Right renal cortex interstitium (tissue), 3 donors: ENCODE measurements around the gene ZNF524. TPM values are rescaled to one million over a fixed set of nuclear protein-coding genes. Genes with fewer than 3 reads are reported as not detected.
"Not testable (repeated sequence)": the region's sequence is repeated elsewhere in the genome, so short reads cannot be mapped to it uniquely, and the experiment has no call there.

Source experiments
- DNase-seq, 3 donors: peaks; one replicate each; pipeline ENCODE4 v3.0.0-alpha.2; 2013; ENCODE audit warnings: low read depth in 3 of 3, low spot score in 2 of 3
- polyA plus RNA-seq, 3 donors: library from polyadenylated mRNA; unstranded; fragments of 120-200 nt; gene quantifications; one replicate each; pipeline ENCODE4 v1.2.1, GENCODE V29; 2013; ENCODE audit not compliant: insufficient read length in 3 of 3

The ZNF524 gene
- polyA plus RNA-seq, result 1 to 10 TPM; 6.0 to 8.1 (median 6.6) TPM

GRCh38 chr19:55599842-55600661, at the start of gene ZNF524:
ZNF524 (plus strand) TSS chr19:55600288; CDS start chr19:55602113, 1,825 bp downstream.
- peak in 2 of 3 donors; percentile 93 to 98 for DNase-seq

GRCh38 chr19:55550321-55550650, 49.8 kb upstream of the ZNF524 start:
- no peak for DNase-seq

GRCh38 chr19:55552206-55552605, 47.9 kb upstream of the ZNF524 start:
- no peak for DNase-seq

- DNase-seq, result no peak
Observed at GRCh38 chr19:55552620-55553019, 47.5 kb upstream of the ZNF524 start.

- DNase-seq, result no peak
Observed at GRCh38 chr19:55553217-55554182, 46.6 kb upstream of the ZNF524 start.

GRCh38 chr19:55554302-55554701, 45.8 kb upstream of the ZNF524 start:
- no peak for DNase-seq

GRCh38 chr19:55554741-55555152, 45.3 kb upstream of the ZNF524 start:
- DNase-seq, result no peak

GRCh38 chr19:55559684-55560083, 40.4 kb upstream of the ZNF524 start:
- DNase-seq, result no peak

GRCh38 chr19:55563261-55563690, 36.8 kb upstream of the ZNF524 start:
- DNase-seq, result no peak

- no peak for DNase-seq
Observed at GRCh38 chr19:55566823-55567222, 33.3 kb upstream of the ZNF524 start.

GRCh38 chr19:55567708-55568328, 32.3 kb upstream of the ZNF524 start:
- no peak for DNase-seq

GRCh38 chr19:55569477-55569876, 30.6 kb upstream of the ZNF524 start:
- not testable (repeated sequence) for DNase-seq

GRCh38 chr19:55573929-55574328, 26.2 kb upstream of the ZNF524 start:
- DNase-seq, result not testable (repeated sequence)

GRCh38 chr19:55576746-55577145, 23.3 kb upstream of the ZNF524 start:
- DNase-seq, result no peak

GRCh38 chr19:55578031-55578760, 21.9 kb upstream of the ZNF524 start:
- DNase-seq, result no peak

- no peak for DNase-seq
Observed at GRCh38 chr19:55578761-55579747, 21.0 kb upstream of the ZNF524 start.

GRCh38 chr19:55579766-55580621, 20.1 kb upstream of the ZNF524 start:
- DNase-seq, result no peak

- DNase-seq, result peak in 1 of 3 donors; percentile 82
Observed at GRCh38 chr19:55580628-55581144, 19.4 kb upstream of the ZNF524 start, which contains the start of gene ZNF579. ZNF579 (minus strand) TSS chr19:55580848; CDS start chr19:55579639, 1,209 bp downstream.
